HG02840 (cell line): ENCODE results near the gene ZNF316.

Experiments used
- ATAC-seq: cut with Tn5 transposase; IDR thresholded peaks from one replicate; pipeline ENCODE4 v1.9.1; 2021; ENCODE audit warnings: mild to moderate bottlenecking, moderate library complexity, moderate number of reproducible peaks; ENCODE audit not compliant: unreplicated experiment, low FRiP score

ZNF316 gene

GRCh38 chr7:6644728-6645127 is 7.6 kb downstream of the ZNF316 start:
- ATAC-seq: no peak

GRCh38 chr7:6646465-6646864 is 9.3 kb downstream of the ZNF316 start:
- no peak for ATAC-seq

- ATAC-seq: no peak
Observed at GRCh38 chr7:6647080-6647479, 10.0 kb downstream of the ZNF316 start.

- ATAC-seq: no peak
Observed at GRCh38 chr7:6647541-6647940, 10.4 kb downstream of the ZNF316 start.

- no peak for ATAC-seq
Observed at GRCh38 chr7:6648066-6648814, 11.1 kb downstream of the ZNF316 start.

- no peak for ATAC-seq
Observed at GRCh38 chr7:6648815-6649104, 11.6 kb downstream of the ZNF316 start.

GRCh38 chr7:6649241-6649961 is 12.3 kb downstream of the ZNF316 start:
- ATAC-seq: no peak

- no peak for ATAC-seq
Observed at GRCh38 chr7:6650086-6650485, 13.0 kb downstream of the ZNF316 start.

- ATAC-seq: no peak
Observed at GRCh38 chr7:6650521-6651011, 13.4 kb downstream of the ZNF316 start.

GRCh38 chr7:6651851-6652445 is 14.8 kb downstream of the ZNF316 start:
- ATAC-seq: no peak

GRCh38 chr7:6652446-6653011 is 15.4 kb downstream of the ZNF316 start:
- ATAC-seq: no peak

- ATAC-seq: no peak
Observed at GRCh38 chr7:6653071-6654003, 16.2 kb downstream of the ZNF316 start.

GRCh38 chr7:6654113-6654841 is 17.2 kb downstream of the ZNF316 start:
- no peak for ATAC-seq

- ATAC-seq: no peak
Observed at GRCh38 chr7:6654842-6655610, 17.9 kb downstream of the ZNF316 start.

- no peak for ATAC-seq
Observed at GRCh38 chr7:6655636-6656385, 18.7 kb downstream of the ZNF316 start.

GRCh38 chr7:6656413-6656812 is 19.3 kb downstream of the ZNF316 start:
- no peak for ATAC-seq

GRCh38 chr7:6658618-6659345 is 21.7 kb downstream of the ZNF316 start:
- ATAC-seq: no peak
